ENCODE measurements around the gene LSM3.

Gene LSM3

DNA sequence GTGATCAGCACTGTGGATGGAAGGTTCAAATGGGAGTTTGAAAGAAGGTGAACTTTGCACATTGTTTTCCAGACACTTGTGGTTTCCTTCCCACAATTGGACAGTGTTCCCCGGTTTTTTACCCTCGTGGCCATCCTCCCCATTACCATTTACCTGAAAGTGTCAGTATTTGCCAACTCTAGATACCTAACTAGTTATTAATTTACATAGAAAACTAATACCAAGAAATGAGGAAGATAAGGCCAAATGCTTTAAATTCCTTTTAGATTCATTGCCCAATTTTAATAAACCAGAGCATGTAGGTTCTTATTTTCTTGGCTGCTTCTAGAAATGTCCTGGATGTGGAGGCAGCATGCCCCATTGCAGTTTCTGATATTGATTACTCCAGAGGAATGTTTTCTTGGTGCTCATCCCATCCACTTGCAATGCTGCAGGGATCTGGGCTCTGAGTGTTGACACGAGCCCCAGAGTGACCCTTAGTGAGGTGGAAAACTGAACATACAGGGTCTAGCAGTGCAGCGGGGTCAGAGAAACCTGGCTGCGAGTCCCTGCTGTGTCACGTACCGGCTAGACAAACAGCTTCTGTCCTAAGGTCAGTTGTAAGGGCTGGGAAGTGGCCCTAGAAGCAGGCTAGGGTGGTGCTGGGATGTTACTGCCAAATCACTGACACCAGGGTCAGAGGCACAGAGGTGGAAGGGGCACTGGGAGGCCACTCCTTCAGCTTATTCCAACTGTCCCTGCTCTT lies 23.5 kb downstream of the LSM3 start:
- no peak for DNase-seq

DNA sequence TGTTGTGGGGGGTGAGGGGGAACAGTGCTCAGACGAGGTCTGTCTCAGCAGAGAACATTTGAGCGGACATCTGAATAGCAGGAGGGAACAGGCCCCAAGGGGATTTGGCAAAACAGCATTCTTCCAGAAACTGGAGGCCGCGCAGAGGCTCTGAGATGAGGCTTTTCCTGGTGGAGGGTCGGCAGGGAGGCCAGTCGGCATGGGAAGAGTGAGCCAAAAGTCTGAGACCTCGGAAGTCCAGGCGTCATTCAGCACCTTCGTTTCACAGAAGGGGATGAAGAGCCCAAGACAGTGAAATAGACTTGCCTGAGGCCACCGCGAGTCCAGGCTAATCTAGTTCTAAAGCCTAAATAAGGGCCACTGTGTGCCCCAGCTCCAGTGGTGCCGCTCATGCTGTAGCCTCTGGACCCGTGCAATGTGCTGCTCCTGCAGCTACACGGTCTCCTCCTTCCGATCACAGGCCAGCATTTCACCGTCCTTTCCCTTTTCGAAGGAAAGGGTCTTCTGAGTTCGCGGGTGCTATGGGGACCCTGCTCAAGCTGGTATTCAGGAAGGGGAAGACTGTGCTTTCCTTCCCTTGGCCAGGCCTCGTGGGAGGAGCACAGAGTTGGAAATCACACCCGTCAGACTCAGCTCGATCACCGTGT lies 24.4 kb downstream of the LSM3 start:
- DNase-seq = no peak

- no peak for DNase-seq
These were observed 25.0 kb downstream of the LSM3 start for GRCh38 chr3:14203521-14204079.

DNA sequence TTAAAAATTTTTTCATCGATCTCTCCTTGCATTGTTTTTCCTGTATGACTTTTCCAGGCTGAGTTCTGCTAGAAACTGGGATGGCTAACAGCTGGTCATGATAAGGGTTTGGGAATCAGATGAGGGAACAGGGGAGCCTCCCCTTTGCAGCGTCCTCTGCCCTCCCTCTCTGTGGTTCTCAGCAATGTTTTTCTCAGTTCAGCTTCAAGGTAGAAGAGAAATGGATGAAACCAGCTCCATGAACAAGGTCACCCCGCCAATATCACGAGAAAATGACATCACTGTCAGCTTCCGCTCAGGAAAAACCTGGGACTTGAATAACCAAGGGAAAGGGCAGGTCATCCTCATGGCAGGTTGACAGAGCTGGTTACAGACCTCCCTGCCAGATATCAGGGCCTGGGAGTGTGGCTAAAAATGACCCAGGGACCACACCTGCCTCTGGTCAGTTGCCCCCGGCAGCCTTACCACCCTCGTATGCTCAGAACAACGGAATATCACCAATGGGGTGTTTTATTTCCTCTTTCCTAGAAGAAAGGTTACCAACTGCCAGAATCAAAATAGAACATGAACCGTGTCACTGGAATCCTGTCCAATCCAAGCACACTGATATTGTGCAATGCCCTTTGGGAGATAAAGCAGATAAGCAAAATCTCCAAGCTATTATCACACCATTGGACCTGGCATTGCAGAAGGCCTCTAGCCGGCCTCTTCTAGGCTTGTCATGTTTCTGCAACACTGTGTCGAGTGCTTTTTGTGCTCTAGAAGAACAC lies 26.1 kb downstream of the LSM3 start:
- DNase-seq = no peak

- DNase-seq = no peak
These were observed 28.0 kb downstream of the LSM3 start for GRCh38 chr3:14206548-14207177.

GRCh38 chr3:14208168-14208567 lies 29.6 kb downstream of the LSM3 start:
- no peak for DNase-seq

GRCh38 chr3:14208977-14209394 lies 30.4 kb downstream of the LSM3 start:
- no peak for DNase-seq

DNA sequence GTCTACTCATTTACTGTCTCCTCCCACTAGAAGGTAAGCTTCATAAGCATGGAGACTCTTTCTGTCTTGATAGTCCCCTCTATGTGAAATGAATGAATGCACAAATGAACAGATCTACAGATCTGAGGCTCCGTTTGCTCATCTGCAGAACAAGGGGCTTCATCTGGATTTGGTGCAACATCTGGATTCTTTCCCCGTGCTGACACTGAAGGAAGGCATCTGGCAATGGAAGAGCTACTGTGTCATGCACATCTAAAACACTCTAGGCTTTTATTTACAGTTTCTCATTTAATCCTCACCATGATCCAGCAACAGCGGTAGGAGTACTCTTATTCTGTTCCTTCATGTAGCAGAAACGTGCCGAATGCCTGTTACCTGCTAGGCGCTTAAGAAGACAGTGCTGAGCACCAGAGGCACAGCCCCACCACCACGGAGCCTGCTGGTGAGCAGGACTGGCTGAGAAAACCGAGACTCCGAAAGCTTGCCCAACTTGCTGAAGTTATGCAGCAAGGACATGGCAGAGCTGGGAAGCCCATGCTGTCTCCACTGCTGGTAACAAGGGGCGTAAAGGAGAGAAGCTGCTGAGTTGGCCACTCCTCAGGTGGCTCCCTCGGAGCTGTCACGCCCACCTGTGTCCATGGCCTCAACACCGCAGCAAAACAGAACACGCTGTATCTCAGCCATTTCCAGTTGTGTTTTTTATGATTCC lies 31.1 kb downstream of the LSM3 start:
- DNase-seq = no peak

DNA sequence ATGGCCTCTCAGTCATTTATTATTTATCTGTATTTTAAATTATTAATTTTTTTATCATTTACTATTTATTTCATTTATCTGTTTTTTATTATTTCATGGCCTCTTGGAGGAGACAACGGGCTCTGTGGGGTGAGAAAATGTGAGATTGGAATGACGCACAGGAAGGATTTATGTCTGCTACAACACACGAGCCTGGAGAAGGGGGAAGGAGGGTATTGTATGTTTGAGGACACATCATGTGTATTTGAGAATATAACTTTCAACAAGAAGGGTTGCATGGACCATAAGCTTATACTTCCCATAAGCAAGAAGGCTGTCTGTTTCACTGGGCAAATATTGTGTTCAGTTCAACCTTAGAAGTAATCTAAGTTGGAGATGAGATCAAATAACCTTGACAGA lies 31.7 kb downstream of the LSM3 start:
- DNase-seq = no peak

- DNase-seq = no peak
These were observed 32.4 kb downstream of the LSM3 start for GRCh38 chr3:14210843-14211594.

DNA sequence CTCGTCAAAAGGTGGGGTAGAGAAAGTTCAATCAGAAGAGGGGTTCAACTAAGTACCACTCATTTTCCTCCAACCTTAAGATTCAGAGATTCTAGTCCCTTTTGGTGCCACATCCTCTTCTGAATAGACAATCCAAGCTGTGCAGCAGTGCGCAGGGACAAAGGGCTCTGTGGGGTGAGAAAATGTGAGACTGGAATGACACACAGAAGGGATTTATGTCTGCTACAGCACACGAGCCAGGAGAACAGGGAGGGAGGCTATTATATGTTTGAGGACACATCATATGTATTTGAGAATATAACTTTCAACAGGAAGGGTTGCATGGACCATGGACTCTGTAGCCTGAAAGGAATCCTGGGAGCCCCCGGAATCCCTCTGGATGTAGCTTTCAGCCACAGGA lies 33.0 kb downstream of the LSM3 start:
- DNase-seq = no peak

- DNase-seq = no peak
These were observed 33.4 kb downstream of the LSM3 start for GRCh38 chr3:14212032-14212431.

- DNase-seq = no peak
These were observed 34.6 kb downstream of the LSM3 start for GRCh38 chr3:14213066-14213774.

DNA sequence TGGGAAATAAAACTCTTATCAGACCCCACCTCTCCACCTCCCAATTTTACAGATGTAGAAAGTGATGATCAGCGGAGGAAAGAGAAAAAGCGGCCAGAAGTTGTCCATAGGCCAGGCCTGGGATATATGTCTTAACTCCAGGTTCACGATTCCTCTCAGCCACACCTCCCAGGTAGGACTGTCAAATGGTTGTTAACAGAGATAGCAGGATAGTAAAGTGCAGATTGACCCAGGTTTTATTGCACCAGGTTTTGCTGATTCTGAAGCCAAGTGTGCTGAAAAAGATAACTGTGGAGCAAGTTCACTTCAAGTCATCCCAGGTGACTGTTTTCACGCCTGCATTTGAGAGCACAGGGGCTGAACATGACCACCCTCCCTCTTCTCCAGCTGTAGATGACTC lies 36.1 kb downstream of the LSM3 start:
- no peak for DNase-seq

- no peak for DNase-seq
These were observed 37.8 kb downstream of the LSM3 start for GRCh38 chr3:14216257-14217048.

- no peak for DNase-seq
These were observed 39.7 kb downstream of the LSM3 start for GRCh38 chr3:14218355-14218754.

DNA sequence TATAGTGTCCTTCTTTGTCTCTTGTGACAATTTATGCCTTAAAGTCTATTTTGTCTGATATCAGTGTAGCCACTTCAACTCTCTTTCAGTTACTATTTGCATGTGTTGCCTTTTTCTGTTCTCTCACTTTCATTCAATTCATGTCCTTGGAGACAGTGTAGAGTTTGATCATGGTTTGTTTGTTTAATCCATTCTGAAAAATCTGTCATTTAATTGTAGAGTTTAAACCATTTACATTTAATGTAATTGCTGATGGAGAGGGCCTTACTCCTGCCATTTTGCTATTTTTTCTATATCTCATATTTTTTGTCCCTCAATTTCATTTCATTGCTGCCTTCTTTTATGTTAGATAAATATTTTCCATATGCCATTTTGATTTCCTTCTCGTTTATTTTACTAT lies 42.3 kb downstream of the LSM3 start:
- DNase-seq = no peak

- DNase-seq = no peak
These were observed 43.3 kb downstream of the LSM3 start for GRCh38 chr3:14221902-14222301.

DNA sequence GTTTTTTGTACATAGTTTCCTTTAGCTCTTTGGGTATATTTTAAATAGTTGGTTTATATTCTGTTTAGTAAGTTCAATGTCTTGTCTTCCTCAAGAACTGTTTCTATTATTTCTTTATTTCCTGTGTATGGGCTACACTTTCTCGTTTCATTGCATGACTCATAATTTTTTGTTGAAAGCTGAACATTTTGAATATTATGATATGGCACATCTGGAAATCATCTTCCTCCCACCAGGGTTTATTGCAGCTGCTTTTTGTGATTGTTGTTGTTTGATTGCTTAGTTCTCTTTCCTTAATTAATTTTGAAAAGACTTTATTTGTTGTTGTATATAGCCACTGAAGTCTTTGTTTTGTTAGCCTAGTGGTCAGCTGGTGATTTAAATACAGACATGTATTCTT lies 43.8 kb downstream of the LSM3 start:
- DNase-seq = no peak

DNA sequence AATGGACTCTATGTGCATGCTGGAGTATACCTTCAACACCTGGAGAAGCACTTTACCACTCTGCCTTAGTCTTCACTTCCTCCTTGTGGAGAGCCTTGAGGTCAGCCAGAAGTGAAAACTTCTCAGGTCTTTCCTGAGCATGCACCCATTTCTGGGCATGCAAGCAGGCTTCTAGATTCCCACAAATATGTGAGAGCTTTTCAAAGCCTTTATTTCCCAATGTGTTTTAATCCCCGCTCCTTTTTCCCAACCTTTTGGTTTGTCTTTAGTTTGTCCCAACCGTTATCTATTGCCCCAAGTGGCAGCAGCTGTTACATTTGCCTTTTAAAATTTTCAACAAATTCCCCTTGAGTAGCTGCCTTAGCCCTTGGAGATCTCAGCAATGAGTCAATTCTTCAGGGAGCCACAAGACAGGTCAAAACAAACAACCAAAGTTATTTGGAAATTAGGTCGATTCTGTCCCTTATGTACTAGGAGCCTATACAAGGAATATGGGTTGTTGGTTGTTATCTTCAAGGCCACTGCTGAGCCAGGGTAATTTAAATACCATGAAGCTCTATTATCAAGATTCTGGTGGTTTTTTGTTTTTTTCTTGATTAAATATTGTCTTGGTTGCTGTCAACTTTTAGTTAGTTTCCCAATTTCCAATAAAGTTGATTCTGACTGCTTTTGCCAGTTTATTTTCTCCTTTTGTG lies 44.4 kb downstream of the LSM3 start:
- DNase-seq = no peak

Measured in COR-L47 (cell line).